ENCODE data around the gene XAB2.

The XAB2 gene

DNA sequence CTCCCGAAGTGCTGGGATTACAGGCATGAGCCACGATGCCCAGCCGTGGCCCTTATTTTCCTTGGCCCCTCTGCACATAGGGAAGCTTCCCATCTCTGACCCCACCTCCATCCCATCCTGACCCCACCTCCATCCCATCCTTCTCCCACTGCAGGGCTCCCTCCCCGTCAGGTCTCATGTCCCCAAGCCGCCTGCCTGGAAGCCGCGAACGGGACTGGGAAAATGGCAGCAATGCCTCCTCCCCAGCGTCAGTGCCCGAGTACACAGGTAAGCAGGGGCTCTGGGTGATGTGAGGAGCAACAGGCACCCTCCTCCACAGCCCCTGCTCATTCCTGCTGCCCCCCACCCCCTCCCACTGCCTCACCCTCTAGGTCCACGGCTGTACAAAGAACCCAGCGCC is 12.2 kb downstream of the XAB2 start:
- TF ChIP-seq ZNF274 (IDR thresholded peaks at IDR 0.05; ENCODE audit: low read depth, low read length), result no peak
- H3K4me3 ChIP-seq (ENCODE audit: low read length), result no peak overlapping the region

DNA sequence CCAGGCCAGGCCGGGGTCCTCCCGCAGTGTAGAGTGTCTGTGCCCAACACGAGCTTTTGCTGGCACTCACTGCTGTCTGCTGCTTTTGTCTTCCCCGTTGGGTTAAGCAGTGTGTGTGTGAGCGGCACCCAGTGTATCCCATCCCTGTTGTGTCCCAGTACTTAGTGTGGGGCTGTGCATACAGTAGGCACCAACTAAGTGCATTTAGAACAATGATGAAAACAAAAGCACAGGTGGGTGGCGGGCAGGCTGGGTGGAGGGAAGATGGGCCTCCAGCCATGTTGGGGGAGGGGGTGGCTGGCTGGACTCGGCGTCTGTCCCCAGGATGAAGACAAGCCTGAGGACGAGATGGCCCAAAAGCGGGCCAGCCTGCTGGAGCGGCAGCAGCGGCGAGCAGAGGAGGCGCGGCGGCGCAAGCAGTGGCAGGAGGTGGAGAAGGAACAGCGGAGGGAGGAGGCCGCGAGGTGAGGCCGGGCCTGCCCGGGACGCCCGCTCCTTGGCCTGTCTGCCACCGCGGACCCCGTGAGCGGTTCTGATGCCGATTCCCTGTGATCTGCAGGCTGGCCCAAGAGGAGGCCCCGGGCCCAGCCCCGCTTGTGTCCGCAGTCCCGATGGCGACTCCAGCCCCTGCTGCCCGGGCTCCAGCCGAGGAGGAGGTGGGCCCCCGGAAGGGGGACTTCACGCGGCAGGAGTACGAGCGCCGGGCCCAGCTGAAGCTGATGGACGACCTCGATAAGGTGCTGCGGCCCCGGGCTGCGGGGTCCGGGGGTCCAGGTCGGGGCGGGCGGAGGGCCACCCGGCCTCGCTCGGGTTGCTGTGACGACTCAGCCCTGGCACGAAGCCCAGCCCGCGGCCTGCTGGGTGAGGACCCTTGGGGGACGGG is 14.2 kb downstream of the XAB2 start:
- no peak for TF ChIP-seq ZNF274 (IDR thresholded peaks at IDR 0.05; ENCODE audit: low read depth, low read length)
- no peak overlapping the region for H3K4me3 ChIP-seq (ENCODE audit: low read length)

DNA sequence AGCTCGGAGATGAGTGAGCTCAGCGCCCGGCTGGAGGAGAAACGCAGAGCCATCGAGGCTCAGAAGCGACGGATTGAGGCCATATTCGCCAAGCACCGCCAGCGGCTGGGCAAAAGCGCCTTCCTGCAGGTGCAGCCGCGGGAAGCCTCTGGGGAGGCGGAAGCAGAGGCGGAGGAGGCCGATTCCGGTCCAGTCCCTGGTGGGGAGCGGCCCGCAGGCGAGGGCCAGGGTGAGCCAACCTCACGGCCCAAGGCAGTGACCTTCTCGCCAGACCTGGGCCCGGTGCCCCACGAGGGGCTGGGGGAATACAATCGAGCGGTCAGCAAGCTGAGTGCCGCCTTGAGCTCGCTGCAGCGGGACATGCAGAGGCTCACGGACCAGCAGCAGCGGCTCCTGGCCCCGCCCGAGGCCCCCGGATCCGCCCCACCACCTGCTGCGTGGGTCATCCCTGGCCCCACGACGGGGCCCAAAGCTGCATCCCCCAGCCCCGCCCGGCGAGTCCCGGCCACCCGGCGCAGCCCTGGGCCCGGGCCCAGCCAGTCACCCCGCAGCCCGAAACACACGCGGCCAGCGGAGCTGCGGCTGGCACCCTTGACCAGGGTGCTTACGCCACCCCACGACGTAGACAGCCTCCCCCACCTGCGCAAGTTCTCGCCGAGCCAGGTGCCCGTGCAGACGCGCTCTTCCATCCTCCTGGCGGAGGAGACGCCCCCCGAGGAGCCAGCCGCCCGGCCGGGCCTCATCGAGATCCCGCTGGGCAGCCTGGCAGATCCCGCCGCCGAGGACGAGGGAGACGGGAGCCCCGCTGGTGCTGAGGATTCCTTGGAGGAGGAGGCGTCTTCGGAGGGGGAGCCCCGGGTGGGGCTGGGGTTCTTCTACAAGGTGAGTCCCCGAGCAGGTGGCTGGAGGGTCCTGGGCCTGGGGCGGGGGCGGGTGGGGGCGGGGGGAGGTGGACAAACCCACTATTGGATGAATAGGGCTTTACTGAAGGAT is 16.8 kb downstream of the XAB2 start:
- H3K4me3 ChIP-seq (ENCODE audit: low read length), result no peak overlapping the region
- TF ChIP-seq ZNF274 (IDR thresholded peaks at IDR 0.05; ENCODE audit: low read depth, low read length), result no peak

DNA sequence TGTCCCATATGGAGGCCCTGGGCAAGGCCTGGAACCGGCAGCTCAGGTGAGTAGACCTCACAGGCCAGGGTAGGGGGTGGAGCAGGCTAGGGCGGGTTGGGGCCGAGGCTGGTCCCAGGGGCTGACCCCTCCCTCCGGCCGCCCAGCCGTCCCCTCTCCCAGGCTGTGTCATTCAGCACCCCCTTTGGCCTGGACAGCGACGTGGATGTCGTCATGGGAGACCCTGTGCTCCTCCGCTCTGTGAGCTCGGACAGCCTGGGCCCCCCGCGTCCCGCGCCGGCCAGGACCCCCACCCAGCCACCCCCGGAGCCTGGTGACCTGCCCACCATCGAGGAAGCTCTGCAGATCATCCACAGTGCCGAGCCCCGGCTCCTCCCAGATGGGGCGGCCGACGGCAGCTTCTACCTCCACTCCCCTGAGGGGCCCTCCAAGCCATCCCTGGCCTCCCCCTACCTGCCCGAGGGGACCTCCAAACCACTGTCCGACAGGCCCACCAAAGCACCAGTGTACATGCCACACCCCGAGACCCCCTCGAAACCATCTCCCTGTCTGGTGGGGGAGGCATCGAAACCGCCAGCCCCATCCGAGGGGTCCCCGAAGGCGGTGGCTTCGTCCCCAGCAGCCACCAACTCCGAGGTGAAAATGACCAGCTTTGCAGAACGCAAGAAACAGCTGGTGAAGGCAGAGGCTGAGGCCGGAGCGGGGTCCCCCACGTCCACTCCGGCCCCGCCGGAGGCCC is 17.6 kb downstream of the XAB2 start:
- TF ChIP-seq ZNF274 (IDR thresholded peaks at IDR 0.05; ENCODE audit: low read depth, low read length), result no peak
- no peak overlapping the region for H3K4me3 ChIP-seq (ENCODE audit: low read length)

DNA sequence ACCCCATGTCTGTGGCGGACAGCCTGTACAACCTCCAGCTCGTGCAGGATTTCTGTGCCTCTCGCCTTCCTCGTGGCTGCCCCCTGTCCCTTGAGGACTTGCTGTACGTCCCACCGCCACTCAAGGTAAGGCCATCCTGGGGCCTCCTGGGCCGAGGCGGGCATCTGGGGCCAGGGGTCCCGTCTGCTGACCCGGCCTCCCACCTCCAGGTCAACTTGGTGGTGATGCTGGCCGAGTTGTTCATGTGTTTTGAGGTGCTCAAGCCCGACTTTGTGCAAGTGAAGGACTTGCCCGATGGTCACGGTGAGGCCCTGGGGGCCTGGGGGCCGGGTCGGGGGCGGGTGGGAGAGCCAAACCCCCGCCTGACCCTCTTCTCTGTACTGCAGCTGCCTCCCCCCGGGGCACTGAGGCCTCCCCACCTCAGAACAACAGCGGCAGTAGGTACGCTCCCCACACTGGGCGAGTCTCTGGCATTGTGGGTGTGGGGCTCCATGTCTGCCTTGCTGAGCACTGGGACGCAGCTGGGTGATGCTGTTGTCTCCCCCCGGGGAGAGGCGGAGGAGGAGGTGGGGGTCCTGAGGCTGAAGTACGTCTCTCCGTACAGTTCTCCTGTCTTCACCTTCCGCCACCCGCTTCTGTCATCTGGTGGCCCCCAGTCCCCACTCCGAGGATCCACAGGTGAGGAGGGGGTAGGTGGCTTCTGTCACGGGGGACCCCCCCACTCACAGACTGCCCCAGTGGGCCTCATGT is 18.7 kb downstream of the XAB2 start:
- no peak overlapping the region for H3K4me3 ChIP-seq (ENCODE audit: low read length)
- TF ChIP-seq ZNF274 (IDR thresholded peaks at IDR 0.05; ENCODE audit: low read depth, low read length), result no peak

DNA sequence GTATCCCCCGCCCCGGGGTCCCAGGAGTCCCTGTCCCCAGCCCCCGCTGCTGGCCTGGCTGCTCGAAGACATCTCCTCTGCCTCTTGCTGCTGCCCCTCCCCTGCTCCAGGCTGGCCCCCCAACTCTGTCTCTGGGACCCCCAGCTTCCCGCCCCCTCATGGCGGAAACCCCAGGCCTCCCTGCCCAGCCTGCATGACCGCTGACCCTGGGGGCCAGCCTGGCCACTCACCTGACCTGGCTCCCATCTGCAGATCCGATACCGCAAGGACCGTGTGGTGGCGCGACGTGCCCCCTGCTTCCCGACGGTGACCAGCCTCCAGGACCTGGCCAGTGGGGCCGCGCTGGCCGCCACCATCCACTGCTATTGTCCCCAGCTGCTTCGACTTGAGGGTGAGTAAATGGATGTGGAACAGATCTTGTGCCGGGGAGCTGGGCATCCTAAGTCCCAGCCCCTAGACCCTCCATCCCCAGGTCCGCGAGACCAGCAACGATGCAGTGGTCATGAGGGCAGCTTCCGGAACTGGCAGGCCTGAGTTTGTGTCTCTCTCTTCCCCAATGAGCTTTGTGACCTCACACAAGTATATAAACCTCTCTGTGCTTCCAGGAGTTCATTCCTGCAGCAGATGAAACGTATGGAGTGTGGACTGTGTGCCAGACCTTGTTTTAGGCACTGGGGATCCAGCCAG is 21.3 kb downstream of the XAB2 start:
- TF ChIP-seq ZNF274 (IDR thresholded peaks at IDR 0.05; ENCODE audit: low read depth, low read length), result no peak
- no peak overlapping the region for H3K4me3 ChIP-seq (ENCODE audit: low read length)

DNA sequence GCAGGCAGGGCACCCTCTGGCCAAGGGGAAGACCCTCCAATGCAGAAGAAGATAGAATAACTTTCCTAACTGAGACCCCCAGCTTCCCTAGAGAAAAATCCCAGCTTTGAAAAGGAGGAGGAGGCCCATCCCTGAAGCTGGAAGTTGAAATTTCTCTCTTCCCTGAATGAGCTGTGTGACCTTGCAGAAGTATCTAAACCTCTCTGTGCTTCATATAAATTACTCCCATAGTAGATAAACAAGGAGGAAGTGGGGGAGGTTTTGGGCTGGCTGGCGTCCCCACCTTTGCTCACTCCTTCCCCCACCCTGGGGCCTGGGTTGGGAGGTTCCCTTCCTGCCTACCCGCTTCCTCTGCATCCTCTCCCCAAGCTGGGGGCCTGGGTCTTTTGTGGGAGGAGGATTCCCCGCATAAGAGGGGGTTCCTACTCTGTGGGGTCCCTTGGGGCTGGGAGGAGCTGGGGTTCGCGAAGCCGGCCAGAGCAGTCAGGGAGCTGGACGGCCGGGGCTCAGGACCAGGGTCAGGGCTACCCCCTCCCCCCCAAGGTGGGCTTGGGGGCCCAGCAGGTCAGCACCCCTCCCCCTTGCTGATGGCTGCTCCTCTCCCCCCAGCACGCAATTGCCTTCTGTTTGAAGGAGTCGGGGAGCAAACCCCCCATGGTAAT is 22.0 kb downstream of the XAB2 start:
- no peak overlapping the region for H3K4me3 ChIP-seq (ENCODE audit: low read length)
- TF ChIP-seq ZNF274 (IDR thresholded peaks at IDR 0.05; ENCODE audit: low read depth, low read length), result no peak

DNA sequence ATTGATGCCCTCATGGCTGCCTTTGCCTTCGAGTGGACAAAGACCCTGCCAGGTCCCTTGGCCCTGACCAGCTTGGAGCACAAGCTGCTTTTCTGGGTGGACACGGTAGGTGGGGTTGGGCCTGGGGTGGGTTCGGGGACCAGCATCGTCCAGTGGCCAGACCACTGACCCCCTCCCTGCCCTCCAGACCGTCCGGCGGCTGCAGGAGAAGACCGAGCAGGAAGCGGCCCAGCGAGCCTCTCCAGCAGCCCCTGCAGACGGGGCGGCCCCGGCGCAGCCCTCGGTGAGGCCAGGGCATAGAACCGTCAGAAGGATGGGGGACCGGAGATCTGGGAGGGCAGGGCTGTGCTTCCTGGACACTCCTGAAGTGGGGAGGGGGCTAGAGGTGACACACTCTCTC is 23.1 kb downstream of the XAB2 start:
- H3K4me3 ChIP-seq (ENCODE audit: low read length), result no peak overlapping the region
- TF ChIP-seq ZNF274 (IDR thresholded peaks at IDR 0.05; ENCODE audit: low read depth, low read length), result no peak

DNA sequence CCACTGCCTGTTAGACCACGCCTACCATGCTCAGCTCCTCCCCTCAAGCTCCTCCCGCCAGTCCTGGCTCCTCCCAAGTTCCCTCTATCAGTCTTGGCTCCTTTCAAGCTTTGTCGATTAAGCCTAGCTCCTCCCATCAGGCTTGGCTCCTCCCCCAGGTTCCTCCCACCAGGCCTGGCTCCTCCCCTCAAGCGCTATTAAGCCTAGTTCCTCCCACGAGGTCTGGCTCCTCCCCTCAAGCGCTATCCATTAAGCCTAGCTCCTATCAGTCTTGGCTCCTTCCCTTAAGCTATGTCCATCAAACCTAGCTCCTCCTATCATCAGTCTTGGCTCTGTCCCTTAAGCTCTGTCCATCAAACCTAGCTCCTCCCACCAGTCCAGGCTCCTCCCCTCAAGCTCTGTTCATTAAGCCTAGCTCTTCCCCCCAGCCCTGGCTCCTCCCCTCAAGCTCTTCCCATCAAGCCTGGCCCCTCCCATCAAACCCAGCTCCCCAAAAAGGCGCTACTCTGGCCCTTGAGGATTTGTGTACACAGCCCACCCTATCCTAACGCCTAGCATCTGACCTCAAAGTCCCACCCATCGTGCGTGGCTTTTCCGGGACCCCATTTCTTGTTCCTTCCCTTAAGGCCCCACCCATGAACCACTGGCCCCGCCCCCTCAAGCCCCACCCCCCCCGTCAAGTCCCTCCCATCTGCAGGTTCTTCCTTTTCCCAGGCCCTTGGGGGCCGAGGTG is 23.7 kb downstream of the XAB2 start:
- no peak for TF ChIP-seq ZNF274 (IDR thresholded peaks at IDR 0.05; ENCODE audit: low read depth, low read length)
- no peak overlapping the region for H3K4me3 ChIP-seq (ENCODE audit: low read length)

DNA sequence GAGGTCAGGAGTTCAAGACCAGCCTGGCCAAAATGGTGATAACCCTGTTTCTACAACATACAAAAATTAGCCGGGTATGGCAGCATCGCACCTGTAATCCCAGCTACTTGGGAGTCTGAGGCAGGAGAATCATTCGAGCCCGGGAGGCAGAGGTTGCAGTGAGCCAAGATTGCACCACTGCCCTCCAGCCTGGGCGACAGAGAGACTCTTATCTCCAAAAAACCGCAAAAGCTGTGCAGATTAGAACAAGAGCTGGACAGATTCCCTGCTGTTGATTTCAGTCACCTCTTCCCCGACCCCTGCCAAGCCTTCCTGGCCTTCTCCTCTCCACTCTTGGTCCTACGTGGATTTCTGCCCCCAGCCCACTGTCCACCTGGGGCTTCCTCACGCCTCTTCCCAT is 25.4 kb downstream of the XAB2 start:
- no peak overlapping the region for H3K4me3 ChIP-seq (ENCODE audit: low read length)
- no peak for TF ChIP-seq ZNF274 (IDR thresholded peaks at IDR 0.05; ENCODE audit: low read depth, low read length)

DNA sequence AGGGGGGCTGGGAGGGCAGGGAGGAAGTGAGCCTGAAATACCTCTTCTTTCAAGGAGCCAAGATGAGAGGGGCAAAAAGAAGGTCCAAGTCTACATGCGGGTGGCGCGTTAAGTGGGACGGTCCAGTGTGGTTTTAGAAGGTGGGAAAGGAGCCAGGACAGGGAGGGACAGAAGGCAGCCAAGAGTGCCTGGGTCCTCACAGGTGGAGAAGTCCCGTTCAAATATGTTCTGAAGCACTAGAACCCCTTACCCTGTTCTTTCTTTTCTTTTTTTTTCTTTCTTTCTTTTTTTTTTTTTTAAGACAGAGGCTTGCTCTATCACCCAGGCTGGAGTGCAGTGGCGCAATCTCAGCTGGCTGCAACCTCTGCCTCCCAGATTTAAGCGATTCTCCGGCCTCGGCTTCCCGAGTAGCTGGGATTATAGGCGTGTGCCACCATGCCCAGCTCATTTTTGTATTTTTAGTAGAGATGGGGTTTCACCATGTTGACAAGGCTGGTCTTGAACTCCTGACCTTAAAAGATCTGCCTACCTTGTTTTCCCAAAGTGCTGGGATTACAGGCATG is 26.3 kb downstream of the XAB2 start:
- no peak overlapping the region for H3K4me3 ChIP-seq (ENCODE audit: low read length)
- TF ChIP-seq ZNF274 (IDR thresholded peaks at IDR 0.05; ENCODE audit: low read depth, low read length), result no peak
